PC-3 (cell line): ENCODE data around the gene GH1.

Experiments used
- CTCF ChIP-seq: fragments of 300-600 bp; sonication (generic); conservative IDR thresholded peaks from 2 replicates; pipeline ENCODE4 v1.5.1; 2017; ENCODE audit warnings: antibody characterized with exemption, low read depth, mild to moderate bottlenecking, low read length
- EZH2 ChIP-seq: fragments of 300-600 bp; sonication (generic); IDR thresholded peaks from one replicate; pipeline ENCODE4 v1.6.1; 2017; ENCODE audit warnings: antibody characterized with exemption, mild to moderate bottlenecking, low read length; ENCODE audit not compliant: unreplicated experiment

DNA sequence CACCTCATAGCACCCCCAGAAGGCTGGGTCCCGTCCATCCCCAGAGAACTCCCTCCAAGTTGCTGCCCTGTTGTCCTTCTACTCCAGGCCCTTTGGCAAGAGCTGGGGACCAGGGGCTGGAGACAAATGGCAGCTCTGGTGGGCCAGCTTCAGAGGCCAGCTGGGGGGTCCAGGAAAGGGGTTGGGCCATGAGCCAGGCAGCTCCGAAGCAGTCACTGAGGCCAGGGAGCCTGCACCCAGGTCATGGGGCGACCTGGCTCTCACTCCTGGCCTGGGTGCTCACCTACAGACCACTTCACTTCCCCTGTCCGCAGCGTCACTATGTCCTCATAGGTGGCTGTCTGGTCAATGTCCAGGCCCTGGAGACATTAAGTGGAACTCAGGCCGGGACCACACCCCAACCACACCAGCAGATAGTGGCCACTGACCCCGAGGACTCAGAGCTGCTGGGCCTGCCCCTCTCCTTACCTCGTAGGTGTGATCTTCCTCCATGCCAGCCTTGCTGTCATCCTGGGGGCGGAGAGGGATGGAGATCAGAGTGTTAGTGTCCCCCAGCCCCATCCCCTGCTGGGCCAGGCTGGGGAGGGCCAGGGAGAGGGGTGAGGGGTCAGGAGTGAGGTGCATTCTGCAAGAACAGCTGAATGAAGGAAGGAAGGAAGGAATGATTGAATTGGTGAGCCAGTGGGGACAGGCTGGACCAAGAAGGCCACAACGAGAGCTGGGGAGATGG lies 10.5 kb upstream of the GH1 start:
- TF ChIP-seq CTCF (no peak), EZH2 (no peak)
